ENCODE results near the gene DHFR. TPM values are rescaled to one million over a fixed set of nuclear protein-coding genes. Genes with fewer than 3 reads are reported as not detected.

DHFR gene
- total RNA-seq, 4 donors from 2014 or later = 6.2 to 22.7 (median 13.4) TPM

DNA sequence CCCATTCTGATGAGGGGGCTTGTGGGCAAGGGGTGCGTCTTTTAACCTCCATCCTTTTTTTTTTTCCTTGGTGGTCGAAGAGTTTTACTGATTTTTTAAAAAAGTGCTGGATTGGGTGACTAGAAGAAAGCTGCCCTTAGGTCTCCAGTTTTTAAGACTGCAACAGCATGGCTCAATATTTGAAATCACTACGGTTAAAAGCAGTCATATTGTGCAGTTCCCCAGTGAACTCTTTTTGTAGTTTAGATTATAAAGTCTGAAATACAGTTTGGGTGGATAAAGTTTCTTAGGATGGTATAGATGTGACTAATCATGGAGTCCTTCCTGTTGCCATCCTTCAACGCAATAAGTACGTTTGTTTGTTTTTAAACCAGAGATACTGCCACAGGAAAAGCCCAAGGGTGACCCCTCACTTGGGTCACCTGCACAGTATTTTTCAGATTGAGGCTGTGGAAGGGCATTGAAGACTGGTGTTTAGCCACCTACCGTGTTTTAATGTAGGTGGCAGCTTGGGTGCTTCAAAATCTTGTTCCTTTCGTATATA is 520 bp upstream of the DHFR start:
- DNase-seq = no peak
- TF ChIP-seq POLR2A (IDR thresholded peaks at IDR 0.05) (no peak), CTCF (IDR thresholded peaks at IDR 0.05) (no peak)
- intact Hi-C loops (cut with DNase I) = no loop called here
- Histone ChIP-seq H3K36me3 (peaks cover 0 to 42% (median 18%) of the 10 kb centered on the region in 3 donors), H3K27me3 (no peaks in the 10 kb centered on the region), H3K4me3 (peak overlapping the region; percentile 71 to 91 (median 88)), H3K27ac (peak overlapping the region; percentile 86 to 96 (median 94)), H3K9me3 (no peaks in the 10 kb centered on the region), H3K4me1 (peaks cover 17 to 30% (median 21%) of the 10 kb centered on the region in 3 donors)
- 16 to 23% methylated on average over 7 of the region's 7 CpGs for WGBS, 2 donors

DNA sequence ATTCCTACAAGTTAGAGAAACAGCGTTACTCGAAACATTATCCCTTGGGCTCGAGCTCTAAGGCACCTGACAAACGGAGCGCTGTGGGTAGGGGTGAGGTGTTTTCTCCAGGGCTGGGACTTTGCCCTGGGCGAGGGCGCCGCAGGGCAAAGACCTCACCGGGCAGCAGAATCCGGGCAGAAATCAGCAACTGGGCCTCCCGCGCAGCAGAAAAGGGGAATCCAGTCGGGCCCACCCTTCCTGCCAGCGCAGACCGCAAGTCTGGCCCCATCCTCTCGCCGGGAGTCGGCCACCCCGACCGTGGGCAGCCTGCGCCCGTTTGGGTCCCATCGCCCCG is 761 bp downstream of the DHFR start:
- intact Hi-C loops (cut with DNase I) = no loop called here
- TF ChIP-seq CTCF (IDR thresholded peaks at IDR 0.05) (no peak), POLR2A (IDR thresholded peaks at IDR 0.05) (no peak)
- no peaks in the 10 kb centered on the region for H3K9me3 ChIP-seq
- H3K4me1 ChIP-seq = peaks cover 17 to 30% (median 21%) of the 10 kb centered on the region in 3 donors
- peak overlapping the region; percentile 71 to 91 (median 88) for H3K4me3 ChIP-seq
- DNase-seq = no peak
- H3K27me3 ChIP-seq = no peaks in the 10 kb centered on the region
- peak overlapping the region; percentile 50 to 96 (median 89) for H3K27ac ChIP-seq
- 0% methylated on average over 3 to 5 of the region's 24 CpGs for WGBS, 2 donors
- H3K36me3 ChIP-seq = peaks cover 0 to 30% (median 11%) of the 10 kb centered on the region in 3 donors

GRCh38 chr5:80653502-80653901 is 1.3 kb downstream of the DHFR start:
- no peak for DNase-seq
- H3K36me3 ChIP-seq = peaks cover 0 to 30% (median 6%) of the 10 kb centered on the region in 3 donors
- peak overlapping the region; percentile 71 to 91 (median 88) for H3K4me3 ChIP-seq
- peaks cover 17 to 30% (median 21%) of the 10 kb centered on the region in 3 donors for H3K4me1 ChIP-seq
- TF ChIP-seq POLR2A (IDR thresholded peaks at IDR 0.05) (no peak), CTCF (IDR thresholded peaks at IDR 0.05) (no peak)
- WGBS, 2 donors = 31 to 45% methylated on average over 7 to 8 of the region's 8 CpGs
- no peak overlapping the region for H3K27ac ChIP-seq
- H3K27me3 ChIP-seq = no peaks in the 10 kb centered on the region
- no peaks in the 10 kb centered on the region for H3K9me3 ChIP-seq
- intact Hi-C loops (cut with DNase I) = no loop called here

DNA sequence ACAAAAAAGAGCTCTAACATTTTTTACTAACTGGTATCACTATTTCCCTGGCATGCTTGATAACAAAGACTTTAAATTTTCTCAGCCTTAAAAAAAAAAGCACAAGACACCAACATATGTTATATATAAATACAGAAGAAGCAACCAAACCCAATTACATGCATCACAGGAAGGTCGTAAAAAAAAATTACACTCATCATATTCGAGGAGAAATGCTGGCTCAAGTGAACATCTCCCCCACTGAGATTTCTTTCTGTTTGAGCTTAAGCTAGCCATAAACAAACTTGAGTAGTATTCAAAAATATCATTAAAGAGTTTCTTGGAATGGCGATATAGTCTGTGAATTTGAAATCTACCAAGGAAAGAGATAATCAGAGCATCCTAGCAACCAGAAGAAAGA is 7.9 kb downstream of the DHFR start:
- H3K9me3 ChIP-seq = no peaks in the 10 kb centered on the region
- DNase-seq = no peak
- no peaks in the 10 kb centered on the region for H3K4me1 ChIP-seq
- H3K4me3 ChIP-seq = no peak overlapping the region
- TF ChIP-seq POLR2A (IDR thresholded peaks at IDR 0.05) (no peak), CTCF (IDR thresholded peaks at IDR 0.05) (no peak)
- no peaks in the 10 kb centered on the region for H3K27me3 ChIP-seq
- 78 to 80% methylated on average over 3 of the region's 3 CpGs for WGBS, 2 donors
- peaks cover 0 to 60% (median 0%) of the 10 kb centered on the region in 3 donors for H3K36me3 ChIP-seq
- no peak overlapping the region for H3K27ac ChIP-seq
- intact Hi-C loops (cut with DNase I) = no loop called here

DNA sequence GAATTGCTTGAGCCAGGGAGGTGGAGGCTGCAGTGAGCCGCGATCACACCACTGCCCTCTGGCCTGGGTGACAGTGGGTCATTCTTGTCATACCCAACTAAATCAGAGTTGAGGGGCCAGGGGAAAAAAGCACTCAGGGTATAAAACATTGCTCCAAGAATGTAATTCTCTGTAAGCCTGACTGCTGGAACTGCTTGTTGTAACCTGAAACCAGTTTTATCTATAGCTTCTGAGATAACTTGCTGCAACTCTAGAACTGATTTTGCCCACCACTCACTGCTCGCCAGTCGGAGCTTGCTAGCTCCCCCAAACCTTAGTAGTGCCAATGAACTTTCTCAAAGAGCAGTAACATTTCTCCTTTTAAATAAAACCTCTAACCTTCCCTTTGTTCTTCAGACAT is 9.9 kb downstream of the DHFR start:
- WGBS, 2 donors = 85 to 98% methylated on average over 3 to 4 of the region's 4 CpGs

More for the DNA sequence above, 9.9 kb downstream of the DHFR start:
- H3K36me3 ChIP-seq = peaks cover 0 to 80% (median 0%) of the 10 kb centered on the region in 3 donors
- no peak for DNase-seq
- no peak overlapping the region for H3K27ac ChIP-seq
- intact Hi-C loops (cut with DNase I) = no loop called here
- peaks cover 0 to 5% (median 0%) of the 10 kb centered on the region in 3 donors for H3K4me1 ChIP-seq
- H3K27me3 ChIP-seq = no peaks in the 10 kb centered on the region
- H3K4me3 ChIP-seq = no peak overlapping the region
- H3K9me3 ChIP-seq = no peaks in the 10 kb centered on the region
- TF ChIP-seq CTCF (IDR thresholded peaks at IDR 0.05) = no peak

Measured in esophagus squamous epithelium (tissue), 5 donors.